ENCODE results near the gene TNFSF8. TPM values are rescaled to one million over a fixed set of nuclear protein-coding genes. Genes with fewer than 3 reads are reported as not detected.
A peak's percentile ranks its signal among the peaks of the same experiment; 100 is the strongest.

TNFSF8 gene
- polyA plus RNA-seq, 3 donors from 2014 or later: 3.1 to 10.9 (median 6.0) TPM

- H3K9me3 Mint-ChIP-seq: no peaks in the 10 kb centered on the region
- H3K27ac Mint-ChIP-seq: peak overlapping the region; percentile 3 to 90 (median 82)
- no peak for DNase-seq
- H3K4me1 Mint-ChIP-seq: peaks cover 40 to 50% of the 10 kb centered on the region in 2 donors
- H3K4me3 Mint-ChIP-seq: peak overlapping the region; percentile 21 to 77 (median 49)
- no peaks in the 10 kb centered on the region for H3K27me3 Mint-ChIP-seq (ENCODE audit: low read depth in 3 of 3)
- peaks cover 3 to 6% (median 3%) of the 10 kb centered on the region in 3 donors for H3K36me3 Mint-ChIP-seq
Observed at GRCh38 chr9:114908805-114909448, 21.5 kb downstream of the TNFSF8 start.

DNA sequence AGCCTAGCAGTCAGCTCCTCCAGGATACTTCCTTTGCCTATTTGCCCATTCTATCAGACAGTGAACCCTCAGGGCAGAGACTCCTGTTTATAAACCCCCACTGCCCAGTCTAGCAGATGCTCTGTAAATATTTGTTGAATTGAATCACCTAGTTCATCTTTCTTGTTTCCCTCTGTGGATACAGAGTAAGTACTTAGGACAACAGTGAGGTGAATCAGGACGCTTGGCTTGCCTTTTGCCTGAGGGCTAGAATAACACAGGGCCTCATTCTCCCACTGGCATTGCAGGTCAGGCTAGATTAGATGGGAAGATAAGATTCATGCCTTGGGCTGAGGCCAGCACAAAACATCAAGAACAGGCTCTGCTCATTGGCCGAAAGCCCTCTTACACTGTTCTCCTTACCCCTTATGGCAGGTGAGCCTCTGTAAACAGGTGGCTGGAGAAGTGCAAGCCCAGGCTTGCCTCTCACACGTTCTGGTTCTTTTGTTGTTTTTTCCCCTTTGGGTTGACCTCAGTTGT, 22.2 kb downstream of the TNFSF8 start:
- Mint-ChIP-seq H3K9me3 (no peaks in the 10 kb centered on the region), H3K4me1 (peaks cover 40 to 50% of the 10 kb centered on the region in 2 donors), H3K27me3 (ENCODE audit: low read depth in 3 of 3) (peaks cover 0 to 2% (median 0%) of the 10 kb centered on the region in 3 donors), H3K4me3 (peak overlapping the region; percentile 21 to 77 (median 49)), H3K36me3 (peaks cover 0 to 6% (median 3%) of the 10 kb centered on the region in 3 donors), H3K27ac (peak overlapping the region; percentile 3 to 90 (median 82))
- no peak for DNase-seq

DNA sequence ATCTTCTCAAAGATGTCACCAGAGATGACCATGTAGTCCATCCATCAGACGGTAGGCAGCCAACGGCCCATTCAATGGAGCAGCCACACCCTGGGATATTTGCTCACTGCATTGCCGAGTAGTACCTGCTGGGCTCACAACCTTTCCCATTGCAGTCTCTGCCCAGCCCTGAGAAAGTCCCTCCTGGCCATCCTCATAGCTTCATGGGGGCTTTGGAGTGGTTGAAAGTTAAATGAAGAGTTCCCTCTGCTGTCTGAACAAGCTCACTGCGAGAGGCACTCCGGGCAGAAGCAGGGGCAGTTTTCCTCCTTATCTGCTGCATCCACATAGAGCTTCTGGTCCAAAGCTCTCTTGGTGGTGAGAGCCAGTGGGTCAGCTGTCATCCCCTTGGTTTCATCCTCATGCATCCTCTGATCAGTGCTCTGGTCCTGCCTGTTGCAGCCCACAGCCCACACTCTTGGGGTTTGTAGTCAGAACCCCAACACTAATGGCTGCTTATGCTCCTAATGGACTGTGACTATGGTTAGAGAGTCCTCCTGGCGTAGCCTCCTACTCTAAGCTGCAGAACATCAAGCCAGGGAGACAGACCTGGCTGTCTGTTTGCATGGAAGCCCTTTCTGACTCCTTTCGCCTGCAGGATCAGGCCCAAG, 23.3 kb downstream of the TNFSF8 start:
- peaks cover 40 to 50% of the 10 kb centered on the region in 2 donors for H3K4me1 Mint-ChIP-seq
- H3K9me3 Mint-ChIP-seq: no peaks in the 10 kb centered on the region
- H3K27me3 Mint-ChIP-seq (ENCODE audit: low read depth in 3 of 3): peaks cover 0 to 2% (median 0%) of the 10 kb centered on the region in 3 donors
- peaks cover 0 to 6% (median 6%) of the 10 kb centered on the region in 3 donors for H3K36me3 Mint-ChIP-seq
- H3K27ac Mint-ChIP-seq: peak overlapping the region in 2 of 6 donors; percentile 46 to 49
- no peak overlapping the region for H3K4me3 Mint-ChIP-seq
- DNase-seq: peak; percentile 40 to 54 (median 51)

DNA sequence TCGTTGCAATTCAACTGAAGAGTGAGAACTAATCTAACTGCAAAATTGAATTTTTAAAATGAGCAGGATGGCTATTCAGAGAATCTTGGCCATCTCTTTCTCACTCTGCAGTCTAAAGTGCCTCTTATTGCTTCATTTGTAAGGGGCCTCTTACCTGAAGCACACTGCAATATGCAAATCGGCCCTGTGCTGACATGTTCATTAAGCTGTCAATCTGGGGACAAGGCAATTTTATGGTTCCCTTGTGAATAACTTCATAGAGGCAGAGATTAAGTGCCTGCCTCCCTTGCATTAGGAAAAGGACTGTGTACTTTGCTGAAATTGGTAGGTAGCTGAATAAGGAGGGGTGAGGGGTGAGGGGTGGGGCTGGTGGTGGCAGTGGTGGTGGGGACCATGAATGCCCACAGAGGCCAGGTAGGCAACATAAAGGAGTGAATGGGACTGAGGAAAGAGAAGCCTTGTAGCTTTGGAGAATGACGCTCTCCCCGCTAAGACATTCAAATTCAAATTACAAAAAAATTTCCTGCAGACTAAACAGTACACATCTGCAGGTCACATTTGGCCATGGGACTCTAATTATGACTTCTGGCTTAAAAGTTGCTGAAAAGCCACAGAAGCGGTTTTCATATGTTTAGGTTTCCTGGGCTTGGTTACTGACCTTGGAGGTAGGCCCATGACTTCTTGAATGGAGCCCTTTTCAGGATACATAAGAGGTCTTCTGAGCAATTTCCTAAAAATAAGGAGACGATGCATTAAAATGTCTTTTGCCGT, 25.0 kb downstream of the TNFSF8 start:
- no peak for DNase-seq
- H3K9me3 Mint-ChIP-seq: no peaks in the 10 kb centered on the region
- peaks cover 0 to 4% (median 0%) of the 10 kb centered on the region in 3 donors for H3K27me3 Mint-ChIP-seq (ENCODE audit: low read depth in 3 of 3)
- peaks cover 5 to 6% (median 6%) of the 10 kb centered on the region in 3 donors for H3K36me3 Mint-ChIP-seq
- no peak overlapping the region for H3K27ac Mint-ChIP-seq
- no peak overlapping the region for H3K4me3 Mint-ChIP-seq
- H3K4me1 Mint-ChIP-seq: peaks cover 38 to 46% of the 10 kb centered on the region in 2 donors

- Mint-ChIP-seq H3K4me1 (peaks cover 14 to 22% of the 10 kb centered on the region in 2 donors), H3K36me3 (peaks cover 5 to 6% (median 6%) of the 10 kb centered on the region in 3 donors)
- DNase-seq: peak; percentile 51 to 79 (median 62)
Observed at GRCh38 chr9:114902786-114903524, 27.4 kb downstream of the TNFSF8 start.

DNA sequence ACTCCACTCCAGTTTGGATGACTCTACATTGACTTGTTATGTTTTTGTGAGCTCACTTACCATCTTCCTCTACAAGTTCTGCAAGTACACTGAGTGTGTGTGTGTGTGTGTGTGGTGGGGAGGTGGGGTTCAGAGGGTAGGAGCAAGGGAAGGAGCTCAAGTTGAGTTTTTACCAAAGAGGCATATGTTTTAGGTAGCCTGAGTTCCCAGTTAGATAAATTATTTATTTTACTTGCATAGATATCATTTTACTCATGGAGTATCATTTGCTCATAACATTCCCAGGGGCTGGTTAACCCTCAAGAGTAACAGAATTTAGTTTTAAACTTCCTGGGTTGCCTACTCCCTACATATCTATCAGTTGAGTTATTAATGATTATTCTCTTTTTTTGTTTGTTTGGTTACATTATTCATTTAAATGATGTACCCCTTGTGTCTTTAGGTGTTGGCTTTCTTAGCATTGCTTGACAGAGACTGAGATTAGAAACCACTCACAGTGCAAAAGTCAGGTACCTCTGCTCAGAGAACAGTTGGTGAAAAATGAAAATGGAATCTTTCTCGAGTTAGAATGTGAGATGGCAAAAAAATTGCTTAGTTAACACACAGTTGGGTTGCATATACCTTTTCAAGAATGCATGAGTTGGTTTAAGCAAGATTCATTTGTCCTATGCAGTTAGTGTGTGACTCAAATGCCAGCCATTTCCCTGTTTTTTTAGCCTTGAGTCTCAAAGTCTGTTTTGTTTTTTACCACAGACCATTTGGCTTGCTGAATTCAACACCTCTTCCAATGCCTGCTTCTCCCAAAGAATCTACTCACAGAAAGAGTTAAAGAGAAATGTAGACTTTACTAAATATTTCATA, 29.2 kb downstream of the TNFSF8 start:
- peaks cover 0 to 6% of the 10 kb centered on the region in 2 donors for H3K4me1 Mint-ChIP-seq
- H3K36me3 Mint-ChIP-seq: peaks cover 5 to 6% (median 6%) of the 10 kb centered on the region in 3 donors
- DNase-seq: no peak
- H3K27ac Mint-ChIP-seq: peak overlapping the region in 5 of 6 donors; percentile 2 to 93 (median 82)
- H3K4me3 Mint-ChIP-seq: peak overlapping the region in 2 of 5 donors; percentile 34 to 39
- no peaks in the 10 kb centered on the region for H3K9me3 Mint-ChIP-seq
- peaks cover 0 to 4% (median 0%) of the 10 kb centered on the region in 3 donors for H3K27me3 Mint-ChIP-seq (ENCODE audit: low read depth in 3 of 3)

More at GRCh38 chr9:114902786-114903524, 27.4 kb downstream of the TNFSF8 start:
- Mint-ChIP-seq H3K27me3 (ENCODE audit: low read depth in 3 of 3) (peaks cover 0 to 4% (median 0%) of the 10 kb centered on the region in 3 donors), H3K4me3 (peak overlapping the region in 4 of 5 donors; percentile 63 to 87 (median 76)), H3K27ac (peak overlapping the region in 5 of 6 donors; percentile 78 to 94 (median 92)), H3K9me3 (no peaks in the 10 kb centered on the region)

DNA sequence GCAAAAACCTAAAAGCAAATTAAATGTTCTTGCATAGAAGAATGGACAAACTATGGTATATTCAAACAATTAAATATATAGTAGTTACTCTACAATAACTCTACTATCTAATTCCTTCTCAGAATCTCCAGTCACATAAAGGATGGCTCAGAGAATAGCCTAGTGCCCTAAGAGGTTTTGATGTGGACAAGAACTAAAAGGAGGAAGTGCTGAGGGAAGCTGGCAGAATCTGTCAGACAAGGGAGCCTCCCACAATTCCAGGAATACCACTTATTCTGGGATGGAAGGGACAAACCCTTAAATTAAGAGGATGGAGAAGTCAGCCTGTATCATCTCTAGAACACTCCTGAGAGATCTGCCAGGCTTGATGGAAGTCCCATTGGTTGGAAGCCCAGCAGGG, 30.4 kb downstream of the TNFSF8 start:
- DNase-seq: no peak
- Mint-ChIP-seq H3K4me3 (peak overlapping the region in 1 of 5 donors; percentile 34), H3K27me3 (ENCODE audit: low read depth in 3 of 3) (peaks cover 0 to 4% (median 0%) of the 10 kb centered on the region in 3 donors), H3K36me3 (peaks cover 5 to 6% (median 6%) of the 10 kb centered on the region in 3 donors), H3K4me1 (peaks cover 9 to 11% of the 10 kb centered on the region in 2 donors), H3K27ac (peak overlapping the region in 2 of 6 donors; percentile 36 to 45), H3K9me3 (no peaks in the 10 kb centered on the region)

DNA sequence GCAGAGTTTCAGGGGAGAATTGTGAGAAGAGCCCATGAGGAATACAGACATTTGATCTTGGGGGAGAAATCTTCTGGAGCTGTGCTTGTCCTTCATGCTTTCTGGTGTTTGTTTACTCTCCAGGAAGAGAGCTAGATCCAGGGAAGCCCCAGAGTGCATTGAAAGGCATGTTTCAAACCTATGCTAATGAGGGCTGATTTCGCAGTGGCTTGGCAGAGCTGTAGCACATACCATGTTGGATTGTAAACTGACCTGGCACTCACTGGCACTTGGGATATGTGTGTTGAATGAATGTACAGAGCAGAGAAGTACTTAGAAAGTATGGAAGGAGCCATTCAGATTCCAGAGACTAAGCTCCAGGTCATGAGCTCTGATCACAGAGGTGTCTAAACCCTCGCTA, 30.9 kb downstream of the TNFSF8 start:
- Mint-ChIP-seq H3K27ac (no peak overlapping the region), H3K27me3 (ENCODE audit: low read depth in 3 of 3) (peaks cover 0 to 4% (median 0%) of the 10 kb centered on the region in 3 donors), H3K4me1 (peaks cover 13 to 16% of the 10 kb centered on the region in 2 donors), H3K9me3 (no peaks in the 10 kb centered on the region), H3K36me3 (peaks cover 3 to 6% (median 5%) of the 10 kb centered on the region in 3 donors), H3K4me3 (no peak overlapping the region)
- no peak for DNase-seq

GRCh38 chr9:114898741-114899140, 31.6 kb downstream of the TNFSF8 start:
- Mint-ChIP-seq H3K9me3 (no peaks in the 10 kb centered on the region), H3K27ac (no peak overlapping the region), H3K4me1 (peaks cover 13 to 23% of the 10 kb centered on the region in 2 donors), H3K27me3 (ENCODE audit: low read depth in 3 of 3) (peaks cover 0 to 4% (median 0%) of the 10 kb centered on the region in 3 donors), H3K36me3 (peaks cover 0 to 10% (median 6%) of the 10 kb centered on the region in 3 donors), H3K4me3 (no peak overlapping the region)
- peak; percentile 75 to 84 (median 79) for DNase-seq

DNA sequence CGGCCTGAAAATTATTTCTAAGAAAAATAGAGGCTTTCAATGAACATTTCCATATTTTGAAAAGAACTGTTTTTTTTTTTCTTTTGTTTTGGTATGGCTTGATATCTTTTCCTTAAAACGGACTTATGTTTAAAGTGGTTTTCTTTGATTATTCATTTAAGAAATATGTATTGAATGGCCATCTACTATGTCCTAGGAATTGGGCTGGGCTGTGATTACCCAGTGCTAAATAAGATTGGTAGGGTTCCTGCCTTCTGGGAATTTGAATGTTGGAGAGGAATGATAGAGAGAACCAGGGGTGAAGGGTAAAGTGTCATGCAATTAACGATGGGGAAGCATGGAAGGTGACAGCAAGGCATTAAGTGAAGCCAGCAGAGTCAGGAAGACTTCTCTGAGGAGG, 33.2 kb downstream of the TNFSF8 start:
- H3K36me3 Mint-ChIP-seq: peaks cover 0 to 10% (median 0%) of the 10 kb centered on the region in 3 donors
- H3K27ac Mint-ChIP-seq: no peak overlapping the region
- peaks cover 13 to 24% of the 10 kb centered on the region in 2 donors for H3K4me1 Mint-ChIP-seq
- H3K4me3 Mint-ChIP-seq: no peak overlapping the region
- H3K9me3 Mint-ChIP-seq: no peaks in the 10 kb centered on the region
- no peak for DNase-seq
- peaks cover 0 to 2% (median 0%) of the 10 kb centered on the region in 3 donors for H3K27me3 Mint-ChIP-seq (ENCODE audit: low read depth in 3 of 3)

- Mint-ChIP-seq H3K9me3 (no peaks in the 10 kb centered on the region), H3K27me3 (ENCODE audit: low read depth in 3 of 3) (peaks cover 0 to 2% (median 0%) of the 10 kb centered on the region in 3 donors), H3K27ac (no peak overlapping the region), H3K4me3 (no peak overlapping the region), H3K36me3 (peaks cover 0 to 5% (median under 1%) of the 10 kb centered on the region in 3 donors), H3K4me1 (peaks cover 13 to 24% of the 10 kb centered on the region in 2 donors)
- DNase-seq: no peak
Observed at GRCh38 chr9:114896344-114896743, 34.0 kb downstream of the TNFSF8 start.

GRCh38 chr9:114895521-114895991, 34.8 kb downstream of the TNFSF8 start:
- H3K36me3 Mint-ChIP-seq: peaks cover 0 to 8% (median 5%) of the 10 kb centered on the region in 3 donors
- H3K9me3 Mint-ChIP-seq: no peaks in the 10 kb centered on the region

More at GRCh38 chr9:114895521-114895991, 34.8 kb downstream of the TNFSF8 start:
- DNase-seq: no peak
- Mint-ChIP-seq H3K27ac (peak overlapping the region in 1 of 6 donors; percentile 32), H3K27me3 (ENCODE audit: low read depth in 3 of 3) (peaks cover 0 to 4% (median 2%) of the 10 kb centered on the region in 3 donors), H3K4me3 (no peak overlapping the region), H3K4me1 (peaks cover 13 to 24% of the 10 kb centered on the region in 2 donors)

Measured in immature natural killer cell (primary cell).